Skeletal muscle tissue (tissue), 4 donors: ENCODE measurements around the gene MAP7D3. TPM values are rescaled to one million over a fixed set of nuclear protein-coding genes. Genes with fewer than 3 reads are reported as not detected.

Experiments
- H3K27ac ChIP-seq: one replicate; pipeline ENCODE4 v1.7.0; 2013; ENCODE audit warnings: mild to moderate bottlenecking, low read depth, low read length, inconsistent platforms
- H3K27me3 ChIP-seq, 3 donors: one replicate each; pipeline ENCODE4 v1.7.0; 2013; ENCODE audit warnings: low read length in 3 of 3; ENCODE audit not compliant: control insufficient read depth in 3 of 3, insufficient read depth in 3 of 3
- H3K36me3 ChIP-seq, 3 donors: one replicate each; pipeline ENCODE4 v1.7.0; 2013; ENCODE audit warnings: low read length in 3 of 3; ENCODE audit not compliant: control insufficient read depth in 3 of 3, insufficient read depth in 3 of 3
- H3K4me1 ChIP-seq, 3 donors: one replicate each; pipeline ENCODE4 v1.7.0; 2013; ENCODE audit warnings: low read length in 3 of 3, mild to moderate bottlenecking in 3 of 3; ENCODE audit not compliant: control insufficient read depth in 3 of 3, insufficient read depth in 3 of 3
- H3K4me3 ChIP-seq, 3 donors: one replicate each; pipeline ENCODE4 v1.7.0; 2013; ENCODE audit warnings: low read length in 3 of 3
- H3K9ac ChIP-seq, 3 donors: one replicate each; pipeline ENCODE4 v1.7.0; 2013; ENCODE audit warnings: low read length in 3 of 3, mild to moderate bottlenecking in 3 of 3, moderate library complexity in 2 of 3, low read depth in 1 of 3
- H3K9me3 ChIP-seq, 3 donors: one replicate each; pipeline ENCODE4 v1.7.0; 2013; ENCODE audit warnings: low read length in 3 of 3; ENCODE audit not compliant: control insufficient read depth in 3 of 3
- total RNA-seq: library from RNA; depleted of rRNA; stranded (reverse); fragments of >200 nt; gene quantifications from one replicate; pipeline ENCODE4 v1.2.3, GENCODE V29; 2014
- donor health status: Osteomylitis.

The MAP7D3 gene
- total RNA-seq, 1 donor from 2014 or later = 6.3 TPM

- H3K9me3 ChIP-seq = no peaks in the 10 kb centered on the region
- no peaks in the 10 kb centered on the region for H3K27me3 ChIP-seq
- H3K27ac ChIP-seq = no peak overlapping the region
- H3K4me3 ChIP-seq = no peak overlapping the region
- no peak overlapping the region for H3K9ac ChIP-seq
- H3K4me1 ChIP-seq = no peaks in the 10 kb centered on the region
- peaks cover 13 to 26% (median 16%) of the 10 kb centered on the region in 3 donors for H3K36me3 ChIP-seq
Observed at GRCh38 chrX:136221851-136222513, 29.2 kb downstream of the MAP7D3 start.

- Histone ChIP-seq H3K9ac (no peak overlapping the region), H3K27ac (no peak overlapping the region), H3K4me3 (no peak overlapping the region), H3K36me3 (peaks cover 11 to 23% (median 16%) of the 10 kb centered on the region in 3 donors), H3K9me3 (no peaks in the 10 kb centered on the region), H3K27me3 (no peaks in the 10 kb centered on the region), H3K4me1 (no peaks in the 10 kb centered on the region)
Observed at GRCh38 chrX:136220951-136221350, 30.2 kb downstream of the MAP7D3 start.

- Histone ChIP-seq H3K9me3 (no peaks in the 10 kb centered on the region), H3K9ac (no peak overlapping the region), H3K27me3 (no peaks in the 10 kb centered on the region), H3K4me1 (no peaks in the 10 kb centered on the region), H3K36me3 (peaks cover 11 to 23% (median 16%) of the 10 kb centered on the region in 3 donors), H3K4me3 (no peak overlapping the region), H3K27ac (no peak overlapping the region)
Observed at GRCh38 chrX:136220540-136220939, 30.7 kb downstream of the MAP7D3 start.

- peaks cover 9 to 18% (median 16%) of the 10 kb centered on the region in 3 donors for H3K36me3 ChIP-seq
- H3K27ac ChIP-seq = no peak overlapping the region
- H3K9me3 ChIP-seq = no peaks in the 10 kb centered on the region
Observed at GRCh38 chrX:136219893-136220292, 31.3 kb downstream of the MAP7D3 start.

GRCh38 chrX:136215559-136215958, 35.6 kb downstream of the MAP7D3 start:
- no peaks in the 10 kb centered on the region for H3K27me3 ChIP-seq
- H3K27ac ChIP-seq = peak overlapping the region; percentile 36
- H3K9me3 ChIP-seq = no peaks in the 10 kb centered on the region
- peaks cover 6 to 10% (median 7%) of the 10 kb centered on the region in 3 donors for H3K36me3 ChIP-seq
- H3K4me3 ChIP-seq = no peak overlapping the region
- H3K9ac ChIP-seq = no peak overlapping the region
- H3K4me1 ChIP-seq = peaks cover 0 to 9% (median 3%) of the 10 kb centered on the region in 3 donors

More at GRCh38 chrX:136219893-136220292, 31.3 kb downstream of the MAP7D3 start:
- no peak overlapping the region for H3K4me3 ChIP-seq
- H3K9ac ChIP-seq = no peak overlapping the region
- H3K27me3 ChIP-seq = no peaks in the 10 kb centered on the region
- peaks cover 0 to 3% (median 0%) of the 10 kb centered on the region in 3 donors for H3K4me1 ChIP-seq

GRCh38 chrX:136214551-136214950, 36.6 kb downstream of the MAP7D3 start:
- Histone ChIP-seq H3K36me3 (peaks cover 4 to 11% (median 7%) of the 10 kb centered on the region in 3 donors), H3K4me3 (no peak overlapping the region), H3K4me1 (peaks cover 0 to 10% (median 5%) of the 10 kb centered on the region in 3 donors), H3K9ac (no peak overlapping the region), H3K27me3 (no peaks in the 10 kb centered on the region), H3K9me3 (no peaks in the 10 kb centered on the region), H3K27ac (peak overlapping the region; percentile 36)

GRCh38 chrX:136212557-136213111, 38.6 kb downstream of the MAP7D3 start:
- Histone ChIP-seq H3K36me3 (peaks cover 14 to 22% (median 21%) of the 10 kb centered on the region in 3 donors), H3K27me3 (no peaks in the 10 kb centered on the region), H3K9me3 (no peaks in the 10 kb centered on the region), H3K4me3 (no peak overlapping the region), H3K27ac (peak overlapping the region; percentile 60), H3K4me1 (peaks cover 0 to 24% (median 15%) of the 10 kb centered on the region in 3 donors), H3K9ac (no peak overlapping the region)

- Histone ChIP-seq H3K9ac (no peak overlapping the region), H3K27ac (peak overlapping the region; percentile 60), H3K27me3 (no peaks in the 10 kb centered on the region), H3K4me3 (no peak overlapping the region), H3K4me1 (peaks cover 0 to 31% (median 17%) of the 10 kb centered on the region in 3 donors), H3K9me3 (no peaks in the 10 kb centered on the region), H3K36me3 (peaks cover 21 to 28% (median 28%) of the 10 kb centered on the region in 3 donors)
Observed at GRCh38 chrX:136211766-136212556, 39.2 kb downstream of the MAP7D3 start.

- H3K36me3 ChIP-seq = peaks cover 32 to 39% (median 39%) of the 10 kb centered on the region in 3 donors
- H3K4me3 ChIP-seq = no peak overlapping the region
- no peak overlapping the region for H3K9ac ChIP-seq
- peaks cover 0 to 41% (median 24%) of the 10 kb centered on the region in 3 donors for H3K4me1 ChIP-seq
- H3K9me3 ChIP-seq = no peaks in the 10 kb centered on the region
- peak overlapping the region; percentile 60 for H3K27ac ChIP-seq
- no peaks in the 10 kb centered on the region for H3K27me3 ChIP-seq
Observed at GRCh38 chrX:136210806-136211205, 40.4 kb downstream of the MAP7D3 start.
